ENCODE data around the gene COL4A6. TPM values are rescaled to one million over a fixed set of nuclear protein-coding genes. Genes with fewer than 3 reads are reported as not detected.

COL4A6 gene
- total and polyA plus RNA-seq, 2 experiments from 2014 or later: 40.1 to 95.2 TPM

DNA sequence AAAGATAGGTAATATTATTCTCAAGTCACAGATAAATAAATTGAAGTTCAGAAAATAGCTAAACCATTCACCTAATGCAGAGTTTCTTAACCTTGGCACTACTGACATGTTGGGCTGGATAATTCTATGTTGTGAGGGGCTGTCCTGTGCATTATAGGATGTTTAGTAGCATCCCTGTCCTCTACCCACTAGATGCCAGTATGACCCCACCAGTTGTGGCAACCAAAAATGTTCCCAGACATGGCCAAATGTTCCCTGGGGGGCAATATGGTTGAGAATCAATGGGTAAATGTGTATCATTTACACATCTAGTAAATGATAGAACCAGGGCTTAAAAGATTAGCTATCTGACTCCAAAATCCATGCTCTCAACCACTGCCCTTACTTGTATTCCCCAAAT is 140.9 kb downstream of the COL4A6 start:
- no peak for DNase-seq (ENCODE audit: low read depth in 1 of 2, low spot score in 1 of 2)
- Histone ChIP-seq H3K36me3 (no peaks in the 10 kb centered on the region), H3K4me3 (no peak overlapping the region), H3K27me3 (no peaks in the 10 kb centered on the region), H3K4me1 (ENCODE audit: low read depth) (peaks cover 30% of the 10 kb centered on the region), H3K9me3 (ENCODE audit: low read depth) (no peaks in the 10 kb centered on the region), H3K27ac (no peak overlapping the region)
- TF ChIP-seq, protein P1, sequence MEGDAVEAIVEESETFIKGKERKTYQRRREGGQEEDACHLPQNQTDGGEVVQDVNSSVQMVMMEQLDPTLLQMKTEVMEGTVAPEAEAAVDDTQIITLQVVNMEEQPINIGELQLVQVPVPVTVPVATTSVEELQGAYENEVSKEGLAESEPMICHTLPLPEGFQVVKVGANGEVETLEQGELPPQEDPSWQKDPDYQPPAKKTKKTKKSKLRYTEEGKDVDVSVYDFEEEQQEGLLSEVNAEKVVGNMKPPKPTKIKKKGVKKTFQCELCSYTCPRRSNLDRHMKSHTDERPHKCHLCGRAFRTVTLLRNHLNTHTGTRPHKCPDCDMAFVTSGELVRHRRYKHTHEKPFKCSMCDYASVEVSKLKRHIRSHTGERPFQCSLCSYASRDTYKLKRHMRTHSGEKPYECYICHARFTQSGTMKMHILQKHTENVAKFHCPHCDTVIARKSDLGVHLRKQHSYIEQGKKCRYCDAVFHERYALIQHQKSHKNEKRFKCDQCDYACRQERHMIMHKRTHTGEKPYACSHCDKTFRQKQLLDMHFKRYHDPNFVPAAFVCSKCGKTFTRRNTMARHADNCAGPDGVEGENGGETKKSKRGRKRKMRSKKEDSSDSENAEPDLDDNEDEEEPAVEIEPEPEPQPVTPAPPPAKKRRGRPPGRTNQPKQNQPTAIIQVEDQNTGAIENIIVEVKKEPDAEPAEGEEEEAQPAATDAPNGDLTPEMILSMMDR (IDR thresholded peaks at IDR 0.05; ENCODE audit: low read depth, low read length): no peak

DNA sequence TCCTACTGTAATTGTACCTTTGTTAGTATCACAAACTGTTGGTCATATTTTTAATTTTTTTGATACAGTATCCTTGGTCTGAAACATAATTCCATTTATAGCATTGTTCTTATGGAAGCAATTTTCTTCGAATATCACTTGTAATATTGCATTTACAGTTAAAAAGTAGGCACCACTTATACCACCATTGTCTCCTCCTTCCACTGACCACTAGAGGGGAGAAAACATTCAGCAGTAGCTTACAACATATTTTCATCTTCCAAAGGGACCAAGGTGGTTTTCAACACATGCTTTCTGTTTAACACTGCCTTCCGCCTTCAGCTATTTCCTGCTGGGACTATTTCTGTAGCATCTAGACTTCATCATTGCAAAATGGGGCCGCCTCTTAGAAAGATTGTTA is 146.2 kb downstream of the COL4A6 start:
- TF ChIP-seq, protein P1 (IDR thresholded peaks at IDR 0.05; ENCODE audit: low read depth, low read length): no peak

DNA sequence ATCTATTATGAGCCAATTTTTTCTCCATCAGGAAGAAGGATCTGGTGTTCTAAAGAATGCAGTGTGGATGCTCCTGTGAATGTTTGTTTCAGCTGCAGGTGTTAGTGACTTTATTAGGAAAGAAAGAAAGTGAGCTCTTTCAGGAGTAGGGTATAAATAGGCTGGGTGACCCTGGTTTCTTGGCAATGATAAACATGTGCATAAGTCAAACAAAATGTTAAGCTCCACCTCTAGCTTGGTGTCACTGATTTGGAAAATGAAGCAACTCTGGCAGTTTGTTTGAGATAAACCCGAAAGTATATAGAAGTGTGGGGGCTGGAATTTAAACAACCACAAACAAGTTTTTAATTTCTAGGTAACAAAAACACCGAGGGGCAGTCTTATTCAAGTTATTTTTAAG is 152.3 kb downstream of the COL4A6 start:
- H3K4me1 ChIP-seq (ENCODE audit: low read depth): peaks cover 3% of the 10 kb centered on the region
- no peak overlapping the region for H3K4me3 ChIP-seq
- DNase-seq (ENCODE audit: low read depth in 1 of 2, low spot score in 1 of 2): no peak
- TF ChIP-seq, protein P1 (IDR thresholded peaks at IDR 0.05; ENCODE audit: low read depth, low read length): no peak
- H3K36me3 ChIP-seq: no peaks in the 10 kb centered on the region
- no peaks in the 10 kb centered on the region for H3K9me3 ChIP-seq (ENCODE audit: low read depth)
- no peak overlapping the region for H3K27ac ChIP-seq
- no peaks in the 10 kb centered on the region for H3K27me3 ChIP-seq

More for the DNA sequence above, 146.2 kb downstream of the COL4A6 start:
- H3K36me3 ChIP-seq: no peaks in the 10 kb centered on the region
- H3K4me1 ChIP-seq (ENCODE audit: low read depth): no peaks in the 10 kb centered on the region
- no peak overlapping the region for H3K4me3 ChIP-seq
- H3K27me3 ChIP-seq: no peaks in the 10 kb centered on the region
- H3K27ac ChIP-seq: no peak overlapping the region
- no peaks in the 10 kb centered on the region for H3K9me3 ChIP-seq (ENCODE audit: low read depth)
- DNase-seq (ENCODE audit: low read depth in 1 of 2, low spot score in 1 of 2): no peak

DNA sequence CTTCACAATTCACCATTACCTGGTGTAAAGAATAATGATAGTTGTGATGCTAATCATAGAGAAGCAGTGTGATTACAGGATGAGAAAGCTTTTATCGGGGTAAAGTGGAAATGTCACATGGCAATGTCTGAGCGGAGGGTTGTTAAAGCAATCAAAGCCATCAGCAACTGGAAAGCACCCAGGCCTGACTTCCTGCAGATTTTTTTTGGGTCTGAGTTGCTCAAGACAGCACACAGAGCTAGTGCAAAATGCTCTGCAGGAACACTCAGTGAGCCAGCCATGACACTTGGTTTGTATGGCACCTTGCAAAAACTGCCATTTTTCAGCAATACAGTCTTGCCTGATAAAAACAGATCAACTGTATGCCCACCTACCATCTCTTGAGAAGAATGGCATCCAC is 152.9 kb downstream of the COL4A6 start:
- no peaks in the 10 kb centered on the region for H3K36me3 ChIP-seq
- no peak overlapping the region for H3K4me3 ChIP-seq
- H3K27ac ChIP-seq: peak overlapping the region; percentile 38
- TF ChIP-seq, protein P1 (IDR thresholded peaks at IDR 0.05; ENCODE audit: low read depth, low read length): no peak
- no peaks in the 10 kb centered on the region for H3K9me3 ChIP-seq (ENCODE audit: low read depth)
- DNase-seq (ENCODE audit: low read depth in 1 of 2, low spot score in 1 of 2): peak in 1 of 2 donors; percentile 23
- no peaks in the 10 kb centered on the region for H3K27me3 ChIP-seq
- peaks cover 3% of the 10 kb centered on the region for H3K4me1 ChIP-seq (ENCODE audit: low read depth)

DNA sequence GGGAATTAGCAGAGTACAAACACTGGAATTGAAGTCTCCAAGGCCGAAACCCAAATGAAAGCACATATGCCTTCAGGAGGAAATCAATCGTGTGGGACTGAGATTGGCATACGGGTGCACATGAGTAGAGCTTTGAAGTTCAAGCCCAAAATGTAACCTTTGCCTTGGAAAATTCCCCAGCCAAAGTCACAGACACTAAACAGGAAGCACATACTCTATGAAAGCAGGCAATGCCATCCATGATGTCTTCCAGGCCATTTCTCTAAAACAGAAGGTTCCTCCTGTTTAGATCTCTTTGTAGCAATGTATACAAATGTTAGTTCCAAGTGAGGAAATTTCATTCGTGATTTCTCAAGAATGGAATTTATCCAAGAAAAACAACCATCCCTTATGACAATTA is 162.5 kb downstream of the COL4A6 start:
- Histone ChIP-seq H3K36me3 (no peaks in the 10 kb centered on the region), H3K4me1 (ENCODE audit: low read depth) (no peaks in the 10 kb centered on the region), H3K27me3 (no peaks in the 10 kb centered on the region), H3K9me3 (ENCODE audit: low read depth) (no peaks in the 10 kb centered on the region), H3K27ac (no peak overlapping the region), H3K4me3 (no peak overlapping the region)
- TF ChIP-seq, protein P1 (IDR thresholded peaks at IDR 0.05; ENCODE audit: low read depth, low read length): no peak
- no peak for DNase-seq (ENCODE audit: low read depth in 1 of 2, low spot score in 1 of 2)

DNA sequence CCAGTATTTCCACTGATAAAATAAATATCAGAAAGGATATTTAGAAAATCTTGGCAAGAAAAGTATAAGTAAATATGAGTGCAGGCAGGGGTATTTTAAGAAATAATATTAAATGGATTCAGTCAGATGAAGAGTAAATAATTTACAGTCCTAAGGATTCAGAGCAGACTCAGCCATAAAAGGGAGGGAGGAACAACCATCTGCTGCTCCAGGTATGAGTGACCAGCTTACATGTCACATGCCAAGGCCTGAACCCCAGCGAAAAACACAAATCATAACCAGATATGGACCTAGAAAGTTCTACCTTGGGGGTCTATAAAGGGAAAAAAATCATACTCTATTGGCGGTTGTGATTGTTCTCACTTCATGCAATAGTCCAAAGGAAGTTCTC is 166.8 kb downstream of the COL4A6 start:
- Histone ChIP-seq H3K27ac (no peak overlapping the region), H3K27me3 (no peaks in the 10 kb centered on the region), H3K36me3 (no peaks in the 10 kb centered on the region), H3K4me3 (no peak overlapping the region), H3K4me1 (ENCODE audit: low read depth) (no peaks in the 10 kb centered on the region), H3K9me3 (ENCODE audit: low read depth) (no peaks in the 10 kb centered on the region)
- DNase-seq (ENCODE audit: low read depth in 1 of 2, low spot score in 1 of 2): no peak
- TF ChIP-seq, protein P1 (IDR thresholded peaks at IDR 0.05; ENCODE audit: low read depth, low read length): no peak
